Activated CD4-positive, alpha-beta T cell treated with anti-CD3 and anti-CD28 coated beads, Interleukin-2, amount 10 ng/mL, durations not matched to agents 7 days and 5 days (primary cell): ENCODE data around the gene MFAP2. TPM values are rescaled to one million over a fixed set of nuclear protein-coding genes. Genes with fewer than 3 reads are reported as not detected.
"Not testable (repeated sequence)": the region's sequence is repeated elsewhere in the genome, so short reads cannot be mapped to it uniquely, and the experiment has no call there.

Source experiments
- CTCF ChIA-PET: fragments of 350-600 bp; sonication (Branson Sonifier 250); formaldehyde crosslinking; loops from one replicate; lab custom pipeline; 2021; ENCODE audit warnings: antibody characterized with exemption; lab: Charles Lee
- POLR2A ChIA-PET: fragments of 350-600 bp; sonication (Branson Sonifier 250); formaldehyde crosslinking; loops from one replicate; lab custom pipeline; 2021; ENCODE audit warnings: antibody characterized with exemption; lab: Charles Lee
- DNase-seq: peaks from one replicate; pipeline ENCODE4 v3.0.0-alpha.2; 2020
- H3K27ac Mint-ChIP-seq: one replicate; pipeline ENCODE4 v1.8.0; 2021; ENCODE audit warnings: mild to moderate bottlenecking, moderate library complexity, mixed read lengths
- H3K27me3 Mint-ChIP-seq: one replicate; pipeline ENCODE4 v1.8.0; 2021; ENCODE audit warnings: mixed read lengths
- H3K36me3 Mint-ChIP-seq: one replicate; pipeline ENCODE4 v1.8.0; 2021; ENCODE audit warnings: low read depth, mixed read lengths
- H3K4me1 Mint-ChIP-seq: one replicate; pipeline ENCODE4 v1.8.0; 2021; ENCODE audit warnings: mixed read lengths
- H3K4me3 Mint-ChIP-seq: one replicate; pipeline ENCODE4 v1.8.0; 2021; ENCODE audit warnings: mild to moderate bottlenecking, moderate library complexity, mixed read lengths
- H3K9me3 Mint-ChIP-seq: one replicate; pipeline ENCODE4 v1.8.0; 2021; ENCODE audit warnings: mixed read lengths
- total RNA-seq, 2 experiments: library from RNA; stranded (reverse); gene quantifications; one replicate each; pipeline ENCODE4 v1.2.3, GENCODE V29; 2021

Gene MFAP2
- total RNA-seq, 2 experiments from 2014 or later = not detected

- H3K4me3 Mint-ChIP-seq, H3K36me3 Mint-ChIP-seq, DNase-seq, H3K27ac Mint-ChIP-seq, H3K9me3 Mint-ChIP-seq, H3K27me3 Mint-ChIP-seq, POLR2A ChIA-PET, H3K4me1 Mint-ChIP-seq: not testable (repeated sequence)
- CTCF ChIA-PET = interaction anchor here (1.7 kb wide), 2 partner anchors 14 to 100 kb away, joined by 3 to 5 read pairs; no protein-coding TSS in a partner anchor
Measured at GRCh38 chr1:16946185-16946584, 34.2 kb downstream of the MFAP2 start.

- CTCF ChIA-PET = interaction anchor here (0.6 to 1.7 kb wide), 3 partner anchors 8 to 100 kb away, joined by 3 to 7 read pairs (median 4); no protein-coding TSS in a partner anchor
- H3K36me3 Mint-ChIP-seq, H3K4me3 Mint-ChIP-seq, DNase-seq, POLR2A ChIA-PET, H3K27me3 Mint-ChIP-seq, H3K9me3 Mint-ChIP-seq, H3K4me1 Mint-ChIP-seq, H3K27ac Mint-ChIP-seq: not testable (repeated sequence)
Measured at GRCh38 chr1:16945512-16945911, 34.9 kb downstream of the MFAP2 start.

- POLR2A ChIA-PET = no interaction called here
- CTCF ChIA-PET = no interaction called here
- no peaks in the 10 kb centered on the region for H3K27me3 Mint-ChIP-seq
- H3K27ac Mint-ChIP-seq = no peak overlapping the region
- no peak overlapping the region for H3K4me3 Mint-ChIP-seq
- DNase-seq = no peak
- no peaks in the 10 kb centered on the region for H3K4me1 Mint-ChIP-seq
- no peaks in the 10 kb centered on the region for H3K9me3 Mint-ChIP-seq
- no peaks in the 10 kb centered on the region for H3K36me3 Mint-ChIP-seq
Measured at GRCh38 chr1:16944038-16944437, 36.4 kb downstream of the MFAP2 start.

DNA sequence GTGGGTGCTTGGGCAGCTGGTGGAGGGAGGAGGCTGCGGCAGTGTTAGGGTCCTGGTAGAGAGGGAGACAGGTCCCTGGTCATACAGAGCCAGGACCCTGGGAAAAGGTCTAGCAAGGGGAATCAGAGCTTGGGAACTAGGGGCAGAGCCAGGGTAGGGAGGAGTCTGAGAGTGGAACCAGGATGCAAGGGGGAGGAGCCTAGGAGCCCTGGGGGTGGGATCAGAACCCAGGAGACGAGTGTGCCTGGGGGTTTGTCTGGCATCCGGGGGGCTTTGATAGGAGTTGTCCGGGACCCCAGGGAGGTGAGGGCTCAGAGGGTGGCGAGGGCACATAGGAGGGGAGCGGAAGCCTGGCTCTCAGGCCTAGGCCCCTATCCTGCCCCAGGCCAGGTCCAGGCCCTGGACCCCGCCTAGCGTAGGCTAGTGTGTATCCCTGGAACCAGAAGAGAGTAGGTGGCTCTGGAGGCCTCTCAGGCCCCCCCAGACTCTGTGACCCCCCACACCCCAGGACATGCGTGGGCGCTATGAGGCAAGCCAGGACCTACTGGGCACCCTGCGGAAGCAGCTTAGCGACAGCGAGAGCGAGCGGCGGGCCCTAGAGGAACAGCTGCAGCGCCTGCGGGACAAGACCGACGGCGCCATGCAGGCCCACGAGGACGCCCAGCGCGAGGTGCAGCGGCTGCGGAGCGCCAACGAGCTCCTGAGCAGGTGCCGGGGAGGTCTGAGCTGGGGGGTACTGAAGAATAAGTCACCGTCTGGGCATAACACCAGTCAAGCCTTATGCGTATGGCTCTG is 40.8 kb downstream of the MFAP2 start:
- CTCF ChIA-PET, H3K27ac Mint-ChIP-seq, POLR2A ChIA-PET, H3K9me3 Mint-ChIP-seq, H3K4me3 Mint-ChIP-seq, H3K36me3 Mint-ChIP-seq, H3K27me3 Mint-ChIP-seq, DNase-seq, H3K4me1 Mint-ChIP-seq: not testable (repeated sequence)

GRCh38 chr1:16938351-16939321 is 41.8 kb downstream of the MFAP2 start:
- no peaks in the 10 kb centered on the region for H3K36me3 Mint-ChIP-seq
- POLR2A ChIA-PET = no interaction called here

DNA sequence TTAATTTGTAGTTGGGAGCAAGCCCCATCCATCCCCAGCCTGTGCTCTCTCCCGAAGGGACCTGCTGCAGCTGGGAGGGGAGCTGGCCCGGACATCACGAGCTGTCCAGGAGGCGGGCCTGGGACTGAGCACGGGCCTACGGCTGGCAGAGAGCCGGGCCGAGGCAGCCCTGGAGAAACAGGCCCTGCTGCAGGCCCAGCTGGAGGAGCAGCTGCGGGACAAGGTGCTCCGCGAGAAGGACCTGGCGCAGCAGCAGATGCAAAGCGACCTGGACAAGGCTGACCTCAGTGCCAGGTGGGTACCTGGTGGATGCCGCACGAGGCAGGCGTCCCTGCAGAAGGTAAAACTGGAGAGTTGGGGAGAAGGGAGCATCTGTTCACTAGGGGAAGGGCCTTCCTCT is 43.8 kb downstream of the MFAP2 start:
- CTCF ChIA-PET = interaction anchor here (0.7 to 1.3 kb wide), 2 partner anchors 8 to 11 kb away, joined by 3 to 6 read pairs; no protein-coding TSS in a partner anchor
- H3K27ac Mint-ChIP-seq, H3K9me3 Mint-ChIP-seq, H3K4me1 Mint-ChIP-seq, H3K4me3 Mint-ChIP-seq, DNase-seq, H3K36me3 Mint-ChIP-seq, POLR2A ChIA-PET, H3K27me3 Mint-ChIP-seq: not testable (repeated sequence)

More at GRCh38 chr1:16938351-16939321, 41.8 kb downstream of the MFAP2 start:
- no peak for DNase-seq
- H3K27me3 Mint-ChIP-seq = no peaks in the 10 kb centered on the region
- H3K4me3 Mint-ChIP-seq = no peak overlapping the region
- H3K27ac Mint-ChIP-seq = no peak overlapping the region
- H3K9me3 Mint-ChIP-seq = no peaks in the 10 kb centered on the region
- no peaks in the 10 kb centered on the region for H3K4me1 Mint-ChIP-seq
- CTCF ChIA-PET = no interaction called here

GRCh38 chr1:16933945-16934344 is 46.5 kb downstream of the MFAP2 start:
- H3K27ac Mint-ChIP-seq, DNase-seq, H3K9me3 Mint-ChIP-seq, H3K4me1 Mint-ChIP-seq, H3K4me3 Mint-ChIP-seq, POLR2A ChIA-PET, H3K27me3 Mint-ChIP-seq, H3K36me3 Mint-ChIP-seq: not testable (repeated sequence)
- CTCF ChIA-PET = interaction anchor here (0.7 kb wide), 1 partner anchor 154 kb away, joined by 3 read pairs; no protein-coding TSS in a partner anchor

- H3K4me1 Mint-ChIP-seq, H3K27ac Mint-ChIP-seq, DNase-seq, H3K9me3 Mint-ChIP-seq, H3K4me3 Mint-ChIP-seq, H3K27me3 Mint-ChIP-seq, H3K36me3 Mint-ChIP-seq, POLR2A ChIA-PET: not testable (repeated sequence)
- CTCF ChIA-PET = interaction anchor here (0.7 kb wide), 1 partner anchor 92 kb away, joined by 3 read pairs; no protein-coding TSS in a partner anchor
Measured at GRCh38 chr1:16931206-16931934, 49.0 kb downstream of the MFAP2 start.

DNA sequence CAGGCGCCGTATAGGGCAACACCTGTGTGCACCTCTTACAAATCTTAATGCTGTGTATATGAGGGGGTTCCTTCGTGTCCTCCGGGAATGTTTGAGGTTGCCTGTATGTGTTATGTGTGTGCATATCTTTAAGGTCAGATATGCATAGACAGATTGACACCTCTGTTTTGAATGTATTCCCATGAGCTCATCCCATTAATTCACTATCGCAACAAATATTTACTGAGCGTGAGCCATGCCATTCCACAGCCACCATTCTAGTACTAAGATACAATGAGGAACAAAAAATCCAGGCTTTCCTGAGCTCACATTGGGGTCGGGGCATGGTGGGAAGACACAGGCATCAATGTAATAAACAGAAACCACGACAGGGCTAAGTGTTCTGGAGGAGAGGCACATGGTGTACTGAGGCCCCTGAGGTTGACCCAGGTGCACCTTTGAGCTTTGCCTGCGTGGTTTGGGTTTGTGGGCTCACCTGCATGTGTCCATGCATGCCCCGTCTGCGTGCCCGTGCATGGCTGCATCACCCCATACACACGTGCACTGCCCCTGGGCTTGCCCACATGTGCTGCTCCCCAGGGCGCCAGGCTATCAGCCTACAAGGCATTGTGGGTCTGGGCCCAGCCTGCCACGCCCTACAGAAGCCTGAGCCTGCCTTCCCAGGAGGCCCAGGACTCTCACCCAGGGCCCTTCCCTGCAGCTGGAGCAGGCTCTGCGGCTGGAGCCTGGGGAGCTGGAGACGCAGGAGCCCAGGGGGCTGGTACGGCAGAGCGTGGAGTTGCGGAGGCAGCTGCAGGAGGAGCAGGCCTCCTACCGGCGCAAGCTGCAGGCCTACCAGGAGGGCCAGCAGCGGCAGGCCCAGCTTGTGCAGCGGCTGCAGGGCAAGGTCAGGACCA is 51.0 kb downstream of the MFAP2 start:
- H3K27ac Mint-ChIP-seq, H3K4me3 Mint-ChIP-seq, H3K4me1 Mint-ChIP-seq, DNase-seq, H3K9me3 Mint-ChIP-seq, H3K36me3 Mint-ChIP-seq, POLR2A ChIA-PET, H3K27me3 Mint-ChIP-seq: not testable (repeated sequence)
- CTCF ChIA-PET = interaction anchor here (1.1 kb wide), 1 partner anchor 94 kb away, joined by 3 read pairs; no protein-coding TSS in a partner anchor

GRCh38 chr1:16927711-16928485 is 52.5 kb downstream of the MFAP2 start:
- CTCF ChIA-PET = interaction anchor here (0.5 to 0.8 kb wide), 2 partner anchors 9 to 12 kb away, joined by 3 read pairs; no protein-coding TSS in a partner anchor
- H3K27me3 Mint-ChIP-seq = no peaks in the 10 kb centered on the region
- peaks cover 9% of the 10 kb centered on the region for H3K4me1 Mint-ChIP-seq
- H3K27ac Mint-ChIP-seq = no peak overlapping the region
- DNase-seq = no peak
- H3K4me3 Mint-ChIP-seq = no peak overlapping the region
- POLR2A ChIA-PET = no interaction called here
- H3K9me3 Mint-ChIP-seq = no peaks in the 10 kb centered on the region
- H3K36me3 Mint-ChIP-seq = no peaks in the 10 kb centered on the region

GRCh38 chr1:16927256-16927655 is 53.2 kb downstream of the MFAP2 start:
- CTCF ChIA-PET = no interaction called here
- Mint-ChIP-seq H3K27me3 (no peaks in the 10 kb centered on the region), H3K4me1 (peaks cover 15% of the 10 kb centered on the region), H3K9me3 (no peaks in the 10 kb centered on the region), H3K4me3 (no peak overlapping the region), H3K27ac (no peak overlapping the region), H3K36me3 (no peaks in the 10 kb centered on the region)
- POLR2A ChIA-PET = no interaction called here
- no peak for DNase-seq
